Thyroid gland (tissue), 4 donors: ENCODE results near the gene LGR4. TPM values are rescaled to one million over a fixed set of nuclear protein-coding genes. Genes with fewer than 3 reads are reported as not detected.
"Not testable (repeated sequence)": the region's sequence is repeated elsewhere in the genome, so short reads cannot be mapped to it uniquely, and the experiment has no call there.

Experiments used
- DNase-seq, 2 donors: peaks; one replicate each; pipeline ENCODE4 v3.0.0-alpha.2; 2019
- H3K27ac ChIP-seq, 3 donors: fragments of 200-600 bp; sonication (generic); 1 replicate in 2 of 3; 2 replicates in 1 of 3; pipeline ENCODE4 v1.5.1; 2016 to 2019; ENCODE audit warnings: mild to moderate bottlenecking in 1 of 3, moderate library complexity in 1 of 3
- H3K27me3 ChIP-seq: fragments of 200-600 bp; sonication (generic); one replicate; pipeline ENCODE4 v1.5.1; 2019
- H3K36me3 ChIP-seq, 2 donors: fragments of 200-600 bp; sonication (generic); one replicate each; pipeline ENCODE4 v1.5.1; 2016 to 2019
- H3K4me1 ChIP-seq, 2 donors: fragments of 200-600 bp; sonication (generic); one replicate each; pipeline ENCODE4 v1.5.1; 2017 to 2019
- H3K4me3 ChIP-seq, 3 donors: fragments of 200-600 bp; sonication (generic); replicated peaks in 1 of 3; 1 replicate in 2 of 3; 2 replicates in 1 of 3; pipeline ENCODE4 v1.5.1; 2016; ENCODE audit warnings: mild to moderate bottlenecking in 1 of 3
- H3K9me3 ChIP-seq: fragments of 200-600 bp; sonication (generic); one replicate; pipeline ENCODE4 v1.5.1; 2017
- POLR2A ChIP-seq, 2 donors: fragments of 450-650 bp; IDR thresholded peaks; one replicate each; pipeline ENCODE4 v1.6.1; 2017; ENCODE audit warnings: antibody characterized with exemption in 2 of 2, mild to moderate bottlenecking in 2 of 2, moderate library complexity in 1 of 2
- WGBS, 2 donors: methylation state at CpG; one replicate each; pipeline ENCODE4 v1.1.5; 2017; 5-methylcytosine and 5-hydroxymethylcytosine counted together
- intact Hi-C: fragments of 100-400 bp; cut with DNase I; formaldehyde crosslinking; loops from one replicate; pipeline ENCODE4 v1.15.1; 2023
- total RNA-seq, 4 donors: library from RNA; depleted of rRNA; stranded (reverse); fragments of >200 nt; gene quantifications; one replicate each; pipeline ENCODE4 v1.2.3, GENCODE V29; 2016
- TF ChIP-seq, protein P1 (sequence below), 6 experiments: fragments of 200-600 bp in 3 of 6; fragments of 450-650 bp in 3 of 6; sonication (generic) in 3 of 6; IDR thresholded peaks; one replicate each; pipeline ENCODE4 v1.5.1; 2016 to 2019; ENCODE audit warnings: antibody characterized with exemption in 6 of 6, mild to moderate bottlenecking in 2 of 6, inconsistent platforms in 1 of 6, moderate library complexity in 1 of 6

The LGR4 gene
- total RNA-seq, 4 donors from 2014 or later, result 40.8 to 62.1 (median 50.2) TPM

DNA sequence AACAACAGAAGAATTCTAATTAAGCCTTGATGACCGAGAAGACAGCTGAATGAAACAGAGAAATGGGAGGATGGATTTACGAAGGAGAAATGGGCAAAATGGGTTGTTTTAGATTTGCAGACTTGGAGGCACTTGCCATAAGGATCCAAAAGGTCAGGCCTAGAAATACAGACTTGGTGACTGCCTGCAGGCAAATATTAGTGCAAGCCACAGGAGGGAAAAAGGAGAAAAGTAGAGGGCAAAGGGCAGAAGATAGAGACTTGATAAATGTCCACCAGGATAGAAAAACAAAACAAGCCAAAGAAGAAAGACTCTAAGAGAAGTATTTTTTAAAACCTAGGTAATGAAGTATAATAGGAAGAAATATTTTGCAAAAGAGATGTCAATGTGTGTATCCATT lies 122.7 kb downstream of the LGR4 start:
- Histone ChIP-seq H3K27ac (no peak overlapping the region), H3K9me3 (no peaks in the 10 kb centered on the region), H3K27me3 (no peaks in the 10 kb centered on the region), H3K36me3 (no peaks in the 10 kb centered on the region), H3K4me3 (no peak overlapping the region), H3K4me1 (peaks cover 0 to 4% of the 10 kb centered on the region in 2 donors)
- no peak for TF ChIP-seq POLR2A (IDR thresholded peaks at IDR 0.05)
- TF ChIP-seq, protein P1, sequence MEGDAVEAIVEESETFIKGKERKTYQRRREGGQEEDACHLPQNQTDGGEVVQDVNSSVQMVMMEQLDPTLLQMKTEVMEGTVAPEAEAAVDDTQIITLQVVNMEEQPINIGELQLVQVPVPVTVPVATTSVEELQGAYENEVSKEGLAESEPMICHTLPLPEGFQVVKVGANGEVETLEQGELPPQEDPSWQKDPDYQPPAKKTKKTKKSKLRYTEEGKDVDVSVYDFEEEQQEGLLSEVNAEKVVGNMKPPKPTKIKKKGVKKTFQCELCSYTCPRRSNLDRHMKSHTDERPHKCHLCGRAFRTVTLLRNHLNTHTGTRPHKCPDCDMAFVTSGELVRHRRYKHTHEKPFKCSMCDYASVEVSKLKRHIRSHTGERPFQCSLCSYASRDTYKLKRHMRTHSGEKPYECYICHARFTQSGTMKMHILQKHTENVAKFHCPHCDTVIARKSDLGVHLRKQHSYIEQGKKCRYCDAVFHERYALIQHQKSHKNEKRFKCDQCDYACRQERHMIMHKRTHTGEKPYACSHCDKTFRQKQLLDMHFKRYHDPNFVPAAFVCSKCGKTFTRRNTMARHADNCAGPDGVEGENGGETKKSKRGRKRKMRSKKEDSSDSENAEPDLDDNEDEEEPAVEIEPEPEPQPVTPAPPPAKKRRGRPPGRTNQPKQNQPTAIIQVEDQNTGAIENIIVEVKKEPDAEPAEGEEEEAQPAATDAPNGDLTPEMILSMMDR (IDR thresholded peaks at IDR 0.05), result no peak
- DNase-seq, result no peak
- intact Hi-C loops, result no loop called here
- WGBS, 2 donors, result 98% methylated on average over 2 of the region's 2 CpGs

DNA sequence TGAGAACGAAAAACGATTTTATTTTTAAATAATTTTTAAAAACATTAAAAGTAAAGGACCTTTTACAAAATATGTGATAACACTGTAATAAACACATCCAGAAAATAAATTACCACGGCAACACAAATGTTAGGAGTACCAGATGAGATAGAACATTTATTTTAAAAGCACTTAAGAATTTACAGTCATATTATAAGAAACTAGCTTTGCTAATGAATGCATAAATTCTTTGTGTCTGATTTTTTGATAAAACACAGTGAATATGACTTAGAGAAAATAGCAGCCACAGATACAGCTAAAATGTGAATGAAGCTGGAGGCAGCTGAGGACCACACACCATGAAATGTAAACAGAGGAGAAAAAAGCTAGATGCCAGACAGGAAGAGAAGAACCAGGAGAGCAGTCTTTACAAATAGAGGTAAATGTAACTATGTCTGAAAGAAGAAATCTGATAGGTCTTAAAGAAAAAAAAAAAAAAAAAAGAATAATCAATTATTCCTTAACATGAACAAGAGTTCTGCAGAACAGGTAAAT lies 124.2 kb downstream of the LGR4 start:
- intact Hi-C loops, result no loop called here
- Histone ChIP-seq H3K27ac (no peak overlapping the region), H3K9me3 (no peaks in the 10 kb centered on the region), H3K4me3 (no peak overlapping the region), H3K36me3 (no peaks in the 10 kb centered on the region), H3K4me1 (no peaks in the 10 kb centered on the region), H3K27me3 (no peaks in the 10 kb centered on the region)
- DNase-seq, result no peak
- whole genome bisulfite sequencing, 2 donors, result 40 to 41% methylated on average over 3 of the region's 3 CpGs
- no peak for TF ChIP-seq POLR2A (IDR thresholded peaks at IDR 0.05)
- TF ChIP-seq, protein P1 (IDR thresholded peaks at IDR 0.05), result no peak

DNA sequence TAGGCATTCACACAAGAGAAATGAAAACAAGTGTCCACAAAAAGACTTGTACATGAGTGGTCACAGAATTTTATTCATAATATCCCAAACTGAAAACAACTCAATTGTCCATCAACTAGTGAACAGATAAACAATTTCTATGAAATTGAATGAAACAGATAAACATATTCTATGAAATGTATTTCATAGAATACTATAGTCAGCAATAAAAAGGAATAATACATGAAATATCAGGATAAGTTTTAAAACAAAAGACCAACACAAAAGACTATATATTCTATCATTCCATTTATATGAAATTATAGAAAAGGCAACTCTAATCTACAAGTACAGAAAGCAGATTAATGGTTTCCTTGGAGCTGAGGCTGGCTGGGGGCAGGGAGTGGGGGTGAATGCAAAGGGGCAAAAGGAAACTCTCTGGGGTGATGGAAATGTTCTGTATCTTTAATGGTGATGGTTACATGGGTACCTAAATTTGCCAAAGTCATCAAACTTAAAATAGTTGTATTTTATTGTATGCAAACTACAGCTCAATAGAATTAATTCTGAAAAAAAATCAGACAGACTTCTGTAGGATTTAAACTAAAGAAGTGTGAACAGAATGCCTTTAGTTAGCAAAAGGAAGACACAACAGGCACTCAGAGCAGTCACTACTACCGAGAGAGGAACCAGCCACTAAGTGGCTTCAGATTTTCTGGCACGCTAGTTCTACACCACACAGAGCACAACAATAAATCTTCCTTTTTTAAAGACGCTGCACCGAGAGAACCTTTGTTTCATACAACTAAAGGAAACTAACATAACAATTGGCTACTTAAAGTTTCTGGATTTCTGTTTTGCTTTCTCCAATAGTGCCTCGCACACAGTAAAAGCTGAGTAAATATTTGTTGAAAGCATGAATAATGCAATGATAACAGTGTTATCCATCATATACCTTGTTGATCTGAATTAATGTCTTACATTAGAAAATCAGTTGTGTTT lies 124.9 kb downstream of the LGR4 start:
- TF ChIP-seq, protein P1 (IDR thresholded peaks at IDR 0.05), result no peak
- H3K27ac ChIP-seq, result no peak overlapping the region

DNA sequence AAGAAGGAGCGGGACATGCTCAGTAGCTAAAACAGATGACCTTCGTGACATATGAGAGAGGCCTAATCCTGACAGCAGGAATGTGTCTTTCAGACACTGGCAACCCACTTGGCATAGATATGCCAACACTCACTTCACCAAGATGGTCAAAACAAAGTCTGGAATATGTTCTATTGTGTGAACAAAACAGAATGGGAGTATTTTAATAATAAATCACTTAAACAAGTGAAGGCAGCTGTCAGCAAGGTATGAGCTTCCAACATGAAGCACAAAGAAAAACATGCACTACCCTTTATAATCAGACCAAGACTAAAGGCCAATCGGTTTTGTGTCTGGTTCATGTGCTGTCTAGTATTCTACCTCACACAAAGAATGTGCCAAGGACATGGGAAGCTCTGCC lies 132.6 kb downstream of the LGR4 start:
- Histone ChIP-seq H3K27me3 (no peaks in the 10 kb centered on the region), H3K27ac (no peak overlapping the region), H3K4me1 (no peaks in the 10 kb centered on the region), H3K36me3 (no peaks in the 10 kb centered on the region), H3K4me3 (no peak overlapping the region), H3K9me3 (no peaks in the 10 kb centered on the region)
- TF ChIP-seq, protein P1 (IDR thresholded peaks at IDR 0.05), result no peak
- TF ChIP-seq POLR2A (IDR thresholded peaks at IDR 0.05), result no peak
- WGBS, 2 donors, result 88 to 89% methylated on average over 3 of the region's 3 CpGs
- intact Hi-C loops, result no loop called here
- DNase-seq, result no peak

More for the DNA sequence above, 124.9 kb downstream of the LGR4 start:
- Histone ChIP-seq H3K27me3 (no peaks in the 10 kb centered on the region), H3K9me3 (no peaks in the 10 kb centered on the region), H3K4me3 (no peak overlapping the region), H3K4me1 (no peaks in the 10 kb centered on the region), H3K36me3 (no peaks in the 10 kb centered on the region)
- DNase-seq, result no peak
- intact Hi-C loops, result no loop called here
- 66% methylated on average over 5 of the region's 5 CpGs for WGBS, 2 donors

DNA sequence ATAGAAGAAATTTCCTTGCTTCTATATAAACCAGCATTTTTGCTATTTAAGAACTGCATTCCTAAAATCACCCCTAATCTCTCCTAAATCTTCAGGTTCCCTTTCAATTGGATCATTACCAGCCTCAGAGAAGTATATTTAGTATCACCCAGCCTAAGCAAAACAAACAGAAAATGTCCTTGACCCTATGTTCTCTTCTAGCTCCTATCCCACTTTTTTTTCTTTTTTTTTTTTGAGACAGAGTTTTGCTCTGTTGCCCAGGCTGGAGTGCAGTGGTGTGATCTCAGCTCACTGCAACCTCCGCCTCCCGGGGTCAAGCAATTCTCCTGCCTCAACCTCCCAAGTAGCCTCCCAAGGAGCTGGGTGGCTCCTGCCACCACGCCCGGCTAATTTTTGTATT lies 137.8 kb downstream of the LGR4 start:
- 97 to 99% methylated on average over 4 of the region's 4 CpGs for WGBS, 2 donors
- H3K27ac ChIP-seq, H3K36me3 ChIP-seq, intact Hi-C loops, H3K9me3 ChIP-seq, DNase-seq, H3K4me3 ChIP-seq, H3K27me3 ChIP-seq, H3K4me1 ChIP-seq: not testable (repeated sequence)
